ENCODE results near the gene NPAS3. TPM values are rescaled to one million over a fixed set of nuclear protein-coding genes. Genes with fewer than 3 reads are reported as not detected.

The NPAS3 gene
- total RNA-seq, 1 experiment from 2014 or later = not detected

DNA sequence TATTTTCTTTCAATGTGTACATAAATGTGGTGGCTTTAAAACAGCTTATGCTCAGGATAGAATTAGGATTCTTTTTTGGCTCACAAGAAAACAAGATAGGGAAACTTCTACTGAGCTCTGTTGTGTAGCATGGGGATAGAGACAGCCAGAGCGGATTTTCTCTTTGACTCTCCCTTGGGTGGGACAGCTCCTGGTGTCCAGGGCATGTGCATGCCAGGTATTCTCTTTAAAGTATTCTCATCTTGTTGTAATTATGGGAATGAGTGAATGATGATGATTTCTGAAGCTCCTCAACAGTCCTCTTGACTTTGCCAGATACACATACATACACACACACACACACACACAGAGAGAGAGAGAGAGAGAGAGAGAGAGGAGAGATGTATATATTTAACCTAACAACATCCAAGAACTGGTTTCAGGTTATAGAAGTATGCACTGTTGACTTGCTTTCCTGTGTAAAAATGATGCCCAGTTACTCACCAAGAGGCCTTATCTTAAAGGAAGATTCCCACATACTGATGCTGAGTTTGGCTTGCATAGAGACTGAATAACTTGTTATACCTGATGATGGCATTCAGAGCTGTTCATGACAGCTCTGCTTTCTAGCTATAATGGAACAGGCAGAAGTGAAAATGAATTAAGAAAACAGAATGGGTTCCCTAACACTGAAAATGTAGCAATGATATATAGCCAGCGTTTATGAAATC is 624.7 kb downstream of the NPAS3 start:
- Histone ChIP-seq H3K4me1 (ENCODE audit: control insufficient read depth in 1 of 2, insufficient read depth in 2 of 2, low read length in 2 of 2) (no peaks in the 10 kb centered on the region), H3K9ac (ENCODE audit: low read length) (no peak overlapping the region), H3K27me3 (ENCODE audit: insufficient read depth, low read length) (peaks cover 5% of the 10 kb centered on the region; the same call in 1 of the 2 replicates), H3K36me3 (ENCODE audit: control insufficient read depth in 1 of 2, insufficient read depth in 2 of 2, low read length in 2 of 2) (no peaks in the 10 kb centered on the region), H3K4me2 (ENCODE audit: low read length) (no peak overlapping the region), H4K20me1 (ENCODE audit: insufficient read depth) (no peaks in the 10 kb centered on the region), H3K79me2 (ENCODE audit: insufficient read depth, low read length) (no peaks in the 10 kb centered on the region), H2AFZ (ENCODE audit: low read depth, low read length, poor library complexity, severe bottlenecking) (no peak overlapping the region), H3K4me3 (replicated peaks in 1 of 2; ENCODE audit: low read depth in 1 of 2, low read length in 2 of 2) (no peak overlapping the region), H3K9me3 (ENCODE audit: control insufficient read depth in 1 of 2, insufficient read depth in 1 of 2, low read depth in 1 of 2, low read length in 2 of 2) (no peaks in the 10 kb centered on the region), H3K9me2 (ENCODE audit: insufficient read depth) (no peaks in the 10 kb centered on the region), H3K27ac (ENCODE audit: low read depth, low read length) (no peak overlapping the region)
- POLR2A ChIA-PET = no interaction called here
- RAD21 ChIA-PET (ENCODE audit: low non-redundant PET in 1 of 2, low total read pairs in 2 of 2, uncharacterized antibody in 2 of 2, unreplicated experiment in 2 of 2) = no interaction called here
- no peak for TF ChIP-seq ELF1 (IDR thresholded peaks at IDR 0.05; ENCODE audit: borderline replicate concordance, low read depth)
- TF ChIP-seq EZH2 (IDR thresholded peaks at IDR 0.05) = no peak
- no peak for TF ChIP-seq TCF7L2 (IDR thresholded peaks at IDR 0.05; ENCODE audit: borderline replicate concordance, extremely low read depth, insufficient read depth, insufficient read length)
- TF ChIP-seq SIN3A (IDR thresholded peaks at IDR 0.05; ENCODE audit: low read depth) = no peak
- no peak for TF ChIP-seq ZNF274 (IDR thresholded peaks at IDR 0.05; ENCODE audit: low read depth, low read length)
- TF ChIP-seq POLR2A (IDR thresholded peaks at IDR 0.05; ENCODE audit: borderline replicate concordance, extremely low read depth, insufficient read depth, insufficient read length) = no peak
- no peak for TF ChIP-seq EZH2phosphoT487 (IDR thresholded peaks at IDR 0.05; ENCODE audit: borderline replicate concordance)
- no peak for TF ChIP-seq RAD21 (IDR thresholded peaks at IDR 0.05; ENCODE audit: low read depth)
- TF ChIP-seq YY1 (IDR thresholded peaks at IDR 0.05; ENCODE audit: extremely low read depth, insufficient replicate concordance, low read depth, low read length) = no peak
- no peak for TF ChIP-seq ZFX (IDR thresholded peaks at IDR 0.05)
- DNase-seq (ENCODE audit: low read depth, low spot score) (no peak), ATAC-seq (no peak)
- CTCF ChIA-PET = no interaction called here
- no TSS peak for BruUV-seq (replicated peaks)
- intact Hi-C loops (cut with micrococcal nuclease) = no loop called here

DNA sequence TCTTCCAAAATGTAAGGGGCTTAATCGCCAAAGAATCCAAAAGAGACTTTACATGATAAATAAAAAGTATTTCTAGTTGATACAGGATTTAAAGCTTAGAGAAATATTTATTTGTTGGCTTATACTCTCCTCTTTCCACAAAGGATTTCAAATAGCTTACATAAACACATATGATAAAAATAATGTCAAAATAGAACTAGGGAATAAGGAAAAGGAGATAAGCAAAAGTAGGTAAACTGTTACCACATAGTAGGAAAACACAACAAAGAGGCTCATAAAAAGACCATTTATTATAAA is 625.2 kb downstream of the NPAS3 start:
- Histone ChIP-seq H3K9me3 (ENCODE audit: control insufficient read depth in 1 of 2, insufficient read depth in 1 of 2, low read depth in 1 of 2, low read length in 2 of 2) (no peaks in the 10 kb centered on the region), H3K4me3 (replicated peaks in 1 of 2; ENCODE audit: low read depth in 1 of 2, low read length in 2 of 2) (no peak overlapping the region), H3K9ac (ENCODE audit: low read length) (no peak overlapping the region), H3K27me3 (ENCODE audit: insufficient read depth, low read length) (peaks cover 5% of the 10 kb centered on the region; the same call in 1 of the 2 replicates), H3K4me1 (ENCODE audit: control insufficient read depth in 1 of 2, insufficient read depth in 2 of 2, low read length in 2 of 2) (no peaks in the 10 kb centered on the region), H3K27ac (ENCODE audit: low read depth, low read length) (no peak overlapping the region), H2AFZ (ENCODE audit: low read depth, low read length, poor library complexity, severe bottlenecking) (no peak overlapping the region), H3K36me3 (ENCODE audit: control insufficient read depth in 1 of 2, insufficient read depth in 2 of 2, low read length in 2 of 2) (no peaks in the 10 kb centered on the region), H3K4me2 (ENCODE audit: low read length) (no peak overlapping the region), H3K9me2 (ENCODE audit: insufficient read depth) (no peaks in the 10 kb centered on the region), H4K20me1 (ENCODE audit: insufficient read depth) (no peaks in the 10 kb centered on the region), H3K79me2 (ENCODE audit: insufficient read depth, low read length) (no peaks in the 10 kb centered on the region)
- ChIA-PET POLR2A (no interaction called here), CTCF (no interaction called here), RAD21 (ENCODE audit: low non-redundant PET in 1 of 2, low total read pairs in 2 of 2, uncharacterized antibody in 2 of 2, unreplicated experiment in 2 of 2) (no interaction called here)
- intact Hi-C loops (cut with micrococcal nuclease) = no loop called here
- TF ChIP-seq SIN3A (IDR thresholded peaks at IDR 0.05; ENCODE audit: low read depth) (no peak), CBX3 (IDR thresholded peaks at IDR 0.05; ENCODE audit: low read depth) (no peak), ZNF274 (IDR thresholded peaks at IDR 0.05; ENCODE audit: low read depth, low read length) (no peak), FOSL1 (IDR thresholded peaks at IDR 0.05; ENCODE audit: low read depth) (no peak), SP1 (IDR thresholded peaks at IDR 0.05; ENCODE audit: low read depth) (no peak), EZH2phosphoT487 (IDR thresholded peaks at IDR 0.05; ENCODE audit: borderline replicate concordance) (no peak), POLR2A (IDR thresholded peaks at IDR 0.05; ENCODE audit: borderline replicate concordance, extremely low read depth, insufficient read depth, insufficient read length) (no peak), SRF (IDR thresholded peaks at IDR 0.05; ENCODE audit: low read depth) (no peak), ZFX (IDR thresholded peaks at IDR 0.05) (no peak), CEBPB (IDR thresholded peaks at IDR 0.05; ENCODE audit: low read depth) (no peak), RAD21 (IDR thresholded peaks at IDR 0.05; ENCODE audit: low read depth) (no peak), EGR1 (IDR thresholded peaks at IDR 0.05; ENCODE audit: low read depth) (no peak), ELF1 (IDR thresholded peaks at IDR 0.05; ENCODE audit: borderline replicate concordance, low read depth) (no peak)
- TF ChIP-seq, protein P1, sequence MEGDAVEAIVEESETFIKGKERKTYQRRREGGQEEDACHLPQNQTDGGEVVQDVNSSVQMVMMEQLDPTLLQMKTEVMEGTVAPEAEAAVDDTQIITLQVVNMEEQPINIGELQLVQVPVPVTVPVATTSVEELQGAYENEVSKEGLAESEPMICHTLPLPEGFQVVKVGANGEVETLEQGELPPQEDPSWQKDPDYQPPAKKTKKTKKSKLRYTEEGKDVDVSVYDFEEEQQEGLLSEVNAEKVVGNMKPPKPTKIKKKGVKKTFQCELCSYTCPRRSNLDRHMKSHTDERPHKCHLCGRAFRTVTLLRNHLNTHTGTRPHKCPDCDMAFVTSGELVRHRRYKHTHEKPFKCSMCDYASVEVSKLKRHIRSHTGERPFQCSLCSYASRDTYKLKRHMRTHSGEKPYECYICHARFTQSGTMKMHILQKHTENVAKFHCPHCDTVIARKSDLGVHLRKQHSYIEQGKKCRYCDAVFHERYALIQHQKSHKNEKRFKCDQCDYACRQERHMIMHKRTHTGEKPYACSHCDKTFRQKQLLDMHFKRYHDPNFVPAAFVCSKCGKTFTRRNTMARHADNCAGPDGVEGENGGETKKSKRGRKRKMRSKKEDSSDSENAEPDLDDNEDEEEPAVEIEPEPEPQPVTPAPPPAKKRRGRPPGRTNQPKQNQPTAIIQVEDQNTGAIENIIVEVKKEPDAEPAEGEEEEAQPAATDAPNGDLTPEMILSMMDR (IDR thresholded peaks at IDR 0.05 in 2 of 3, conservative IDR thresholded peaks at IDR 0.05 in 1 of 3; ENCODE audit: borderline replicate concordance in 1 of 3, insufficient read depth in 1 of 3, low read depth in 2 of 3, low read length in 2 of 3) = no peak
- TF ChIP-seq, protein P2, sequence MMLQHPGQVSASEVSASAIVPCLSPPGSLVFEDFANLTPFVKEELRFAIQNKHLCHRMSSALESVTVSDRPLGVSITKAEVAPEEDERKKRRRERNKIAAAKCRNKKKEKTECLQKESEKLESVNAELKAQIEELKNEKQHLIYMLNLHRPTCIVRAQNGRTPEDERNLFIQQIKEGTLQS (IDR thresholded peaks at IDR 0.05) = no peak
- DNase-seq (ENCODE audit: low read depth, low spot score) (no peak), ATAC-seq (no peak)
- BruUV-seq (replicated peaks) = no TSS peak
